ENCODE data around the gene FXYD5. TPM values are rescaled to one million over a fixed set of nuclear protein-coding genes. Genes with fewer than 3 reads are reported as not detected.

FXYD5 gene
- total and polyA plus RNA-seq, 4 donors: 71.7 to 179 (median 108) TPM

DNA sequence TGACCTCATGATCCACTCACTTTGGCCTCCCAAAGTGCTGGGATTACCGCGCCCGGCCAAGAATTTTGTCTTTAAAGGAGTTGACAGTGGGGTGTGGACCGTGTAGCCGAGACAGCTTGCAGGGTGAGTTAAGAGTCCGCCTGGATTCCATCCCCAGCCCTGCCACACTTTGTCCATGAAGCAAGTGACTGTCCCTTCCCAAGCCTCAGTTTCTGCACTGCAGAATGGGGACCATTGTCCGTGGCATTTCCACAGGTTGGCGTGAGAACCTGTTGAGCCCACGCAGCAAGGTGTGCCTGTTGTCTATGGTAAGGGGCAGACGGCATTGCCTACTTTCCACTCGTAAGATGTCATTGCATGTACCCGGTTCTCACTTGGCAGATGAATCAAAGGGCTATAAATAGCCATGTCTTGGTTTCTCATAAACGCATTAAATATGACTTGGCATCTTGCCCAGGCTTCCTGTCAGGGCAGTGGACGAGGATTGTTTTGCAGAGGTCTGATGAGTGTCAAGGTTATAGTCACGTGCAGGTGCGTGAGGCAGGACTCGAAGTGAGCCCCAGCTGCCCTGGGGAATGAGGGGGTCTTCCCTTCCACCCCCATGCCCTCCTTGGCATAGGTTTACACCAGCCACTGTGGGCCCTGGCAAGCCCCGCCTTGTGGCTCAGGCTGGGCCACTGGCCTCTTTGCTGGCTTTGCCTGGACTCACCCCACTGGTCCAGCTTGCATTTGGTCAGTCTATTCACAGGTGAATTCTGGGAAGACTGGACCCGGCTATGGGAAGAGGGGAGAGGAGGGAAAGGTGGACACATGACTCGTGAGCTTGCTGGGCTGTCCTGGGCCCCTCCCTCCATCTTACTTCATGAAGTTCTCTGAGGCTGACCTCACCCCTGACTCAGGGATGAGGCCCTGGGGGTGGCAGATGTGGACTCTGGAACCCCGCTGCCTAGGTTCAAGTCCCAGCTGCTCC lies 59.4 kb downstream of the FXYD5 start:
- Histone ChIP-seq H3K9me3 (ENCODE audit: control insufficient read depth, low read length) (peaks cover 2% of the 10 kb centered on the region), H3K27ac (ENCODE audit: low read depth in 1 of 2, low read length in 2 of 2) (no peak overlapping the region), H3K27me3 (ENCODE audit: control insufficient read depth in 1 of 2, insufficient read depth in 2 of 2, low read length in 1 of 2) (no peaks in the 10 kb centered on the region), H3K36me3 (ENCODE audit: control insufficient read depth in 1 of 2, insufficient read depth in 2 of 2, low read length in 1 of 2) (no peaks in the 10 kb centered on the region), H3K4me1 (ENCODE audit: control insufficient read depth in 1 of 2, insufficient read depth in 2 of 2, low read length in 2 of 2) (no peaks in the 10 kb centered on the region), H3K4me3 (ENCODE audit: low read length in 2 of 2) (no peak overlapping the region)
- DNase-seq (peak; percentile 61 to 77), ATAC-seq (ENCODE audit: low FRiP score) (peak; percentile 74)
- intact Hi-C loops (cut with DNase I): no loop called here
- 31 to 32% methylated on average over 21 of the region's 21 CpGs for WGBS, 2 donors

GRCh38 chr19:35214766-35215422 lies 60.4 kb downstream of the FXYD5 start:
- H3K36me3 ChIP-seq (ENCODE audit: control insufficient read depth in 1 of 2, insufficient read depth in 2 of 2, low read length in 1 of 2): no peaks in the 10 kb centered on the region
- H3K27me3 ChIP-seq (ENCODE audit: control insufficient read depth in 1 of 2, insufficient read depth in 2 of 2, low read length in 1 of 2): no peaks in the 10 kb centered on the region
- no peak overlapping the region for H3K4me3 ChIP-seq (ENCODE audit: low read length in 2 of 2)
- intact Hi-C loops (cut with DNase I): no loop called here
- no peaks in the 10 kb centered on the region for H3K4me1 ChIP-seq (ENCODE audit: control insufficient read depth in 1 of 2, insufficient read depth in 2 of 2, low read length in 2 of 2)
- DNase-seq: no peak
- H3K27ac ChIP-seq (ENCODE audit: low read depth in 1 of 2, low read length in 2 of 2): no peak overlapping the region
- H3K9me3 ChIP-seq (ENCODE audit: control insufficient read depth, low read length): peaks cover 4% of the 10 kb centered on the region
- no peak for ATAC-seq (ENCODE audit: low FRiP score)
- WGBS, 2 donors: 64 to 66% methylated on average over 7 of the region's 7 CpGs

- no peaks in the 10 kb centered on the region for H3K27me3 ChIP-seq (ENCODE audit: control insufficient read depth in 1 of 2, insufficient read depth in 2 of 2, low read length in 1 of 2)
- intact Hi-C loops (cut with DNase I): no loop called here
- 75 to 78% methylated on average over 8 of the region's 8 CpGs for WGBS, 2 donors
Observed at GRCh38 chr19:35216016-35216832, 61.7 kb downstream of the FXYD5 start.

GRCh38 chr19:35216833-35217648 lies 62.5 kb downstream of the FXYD5 start:
- H3K4me1 ChIP-seq (ENCODE audit: control insufficient read depth in 1 of 2, insufficient read depth in 2 of 2, low read length in 2 of 2): no peaks in the 10 kb centered on the region
- H3K36me3 ChIP-seq (ENCODE audit: control insufficient read depth in 1 of 2, insufficient read depth in 2 of 2, low read length in 1 of 2): no peaks in the 10 kb centered on the region
- no peaks in the 10 kb centered on the region for H3K27me3 ChIP-seq (ENCODE audit: control insufficient read depth in 1 of 2, insufficient read depth in 2 of 2, low read length in 1 of 2)
- intact Hi-C loops (cut with DNase I): no loop called here
- no peak overlapping the region for H3K27ac ChIP-seq (ENCODE audit: low read depth in 1 of 2, low read length in 2 of 2)
- WGBS, 2 donors: 73 to 92% methylated on average over 3 of the region's 3 CpGs
- DNase-seq: no peak
- no peak overlapping the region for H3K4me3 ChIP-seq (ENCODE audit: low read length in 2 of 2)
- H3K9me3 ChIP-seq (ENCODE audit: control insufficient read depth, low read length): peaks cover 6% of the 10 kb centered on the region
- ATAC-seq (ENCODE audit: low FRiP score): no peak

More at GRCh38 chr19:35216016-35216832, 61.7 kb downstream of the FXYD5 start:
- Histone ChIP-seq H3K9me3 (ENCODE audit: control insufficient read depth, low read length) (peaks cover 6% of the 10 kb centered on the region), H3K4me3 (ENCODE audit: low read length in 2 of 2) (no peak overlapping the region), H3K36me3 (ENCODE audit: control insufficient read depth in 1 of 2, insufficient read depth in 2 of 2, low read length in 1 of 2) (no peaks in the 10 kb centered on the region), H3K27ac (ENCODE audit: low read depth in 1 of 2, low read length in 2 of 2) (no peak overlapping the region), H3K4me1 (ENCODE audit: control insufficient read depth in 1 of 2, insufficient read depth in 2 of 2, low read length in 2 of 2) (no peaks in the 10 kb centered on the region)
- ATAC-seq (ENCODE audit: low FRiP score): no peak
- no peak for DNase-seq

- Histone ChIP-seq H3K36me3 (ENCODE audit: control insufficient read depth in 1 of 2, insufficient read depth in 2 of 2, low read length in 1 of 2) (no peaks in the 10 kb centered on the region), H3K4me1 (ENCODE audit: control insufficient read depth in 1 of 2, insufficient read depth in 2 of 2, low read length in 2 of 2) (no peaks in the 10 kb centered on the region), H3K9me3 (ENCODE audit: control insufficient read depth, low read length) (peaks cover 8% of the 10 kb centered on the region), H3K27ac (ENCODE audit: low read depth in 1 of 2, low read length in 2 of 2) (no peak overlapping the region), H3K4me3 (ENCODE audit: low read length in 2 of 2) (no peak overlapping the region), H3K27me3 (ENCODE audit: control insufficient read depth in 1 of 2, insufficient read depth in 2 of 2, low read length in 1 of 2) (no peaks in the 10 kb centered on the region)
- ATAC-seq (ENCODE audit: low FRiP score): no peak
- intact Hi-C loops (cut with DNase I): no loop called here
- no peak for DNase-seq
Observed at GRCh38 chr19:35217649-35217990, 63.1 kb downstream of the FXYD5 start.

DNA sequence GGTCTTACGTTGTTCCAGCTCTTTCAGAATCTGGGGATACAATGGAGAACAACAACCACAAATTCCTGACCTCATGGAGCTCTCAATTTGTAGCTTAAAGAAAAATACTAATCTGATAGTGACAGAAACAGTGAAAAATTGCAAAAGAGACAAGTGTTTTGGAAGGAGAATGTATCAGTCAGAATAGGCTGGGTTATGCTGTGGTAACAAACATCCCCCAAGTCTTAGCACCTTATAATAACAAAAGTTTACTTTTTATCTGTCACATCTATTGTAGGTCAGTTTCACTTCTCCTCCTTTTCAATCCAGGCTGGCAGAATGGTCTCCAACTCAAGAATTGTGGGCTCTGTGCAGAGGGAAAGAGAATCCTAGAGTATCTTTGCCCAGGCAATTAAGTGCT lies 64.5 kb downstream of the FXYD5 start:
- no peak for DNase-seq
- Histone ChIP-seq H3K9me3 (ENCODE audit: control insufficient read depth, low read length) (peaks cover 13% of the 10 kb centered on the region), H3K4me1 (ENCODE audit: control insufficient read depth in 1 of 2, insufficient read depth in 2 of 2, low read length in 2 of 2) (no peaks in the 10 kb centered on the region), H3K27me3 (ENCODE audit: control insufficient read depth in 1 of 2, insufficient read depth in 2 of 2, low read length in 1 of 2) (no peaks in the 10 kb centered on the region), H3K27ac (ENCODE audit: low read depth in 1 of 2, low read length in 2 of 2) (no peak overlapping the region), H3K36me3 (ENCODE audit: control insufficient read depth in 1 of 2, insufficient read depth in 2 of 2, low read length in 1 of 2) (no peaks in the 10 kb centered on the region), H3K4me3 (ENCODE audit: low read length in 2 of 2) (no peak overlapping the region)
- 83 to 96% methylated on average over 1 of the region's 1 CpG for WGBS, 2 donors
- intact Hi-C loops (cut with DNase I): no loop called here
- no peak for ATAC-seq (ENCODE audit: low FRiP score)

Measured in aorta (tissue), 5 donors.